ENCODE results near the gene POLR3GL. TPM values are rescaled to one million over a fixed set of nuclear protein-coding genes. Genes with fewer than 3 reads are reported as not detected.

Gene POLR3GL
- total RNA-seq, 1 experiment from 2014 or later, result 36.2 TPM

- no peak for DNase-seq (ENCODE audit: extremely low read depth, low read depth)
Measured at GRCh38 chr1:145990249-145990855, 25.9 kb downstream of the POLR3GL start.

DNA sequence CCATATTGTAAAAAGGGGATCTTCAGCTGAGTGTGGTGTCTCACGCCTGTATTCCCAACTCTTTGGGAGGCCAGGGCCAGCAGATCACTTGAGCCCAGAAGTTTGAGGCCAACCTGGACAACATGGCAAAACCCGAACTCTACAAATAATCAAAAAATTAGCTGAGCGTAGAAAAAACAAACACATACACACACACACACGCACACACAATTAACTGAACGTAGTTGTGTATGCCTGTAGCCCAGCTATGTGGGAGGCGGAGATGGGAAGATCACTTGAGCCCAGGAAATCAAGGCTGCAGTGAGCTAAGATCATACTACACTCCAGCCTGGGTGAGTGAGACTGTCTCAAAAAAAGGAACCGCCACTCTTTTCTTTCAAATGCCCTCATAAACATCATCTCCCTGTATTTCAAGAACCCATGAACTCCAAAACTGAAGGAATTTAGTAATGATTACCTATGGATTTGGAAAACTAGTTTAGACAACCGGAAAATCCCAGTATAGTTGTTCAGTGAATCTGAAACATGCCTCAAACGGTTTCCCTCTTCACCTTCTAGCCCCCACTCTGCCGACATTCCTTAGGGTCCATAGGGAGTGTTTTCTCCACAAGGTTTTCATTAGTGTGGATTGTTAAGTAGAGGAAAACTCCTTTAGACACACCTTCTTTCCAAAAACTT lies 27.4 kb downstream of the POLR3GL start:
- DNase-seq (ENCODE audit: extremely low read depth, low read depth), result no peak

DNA sequence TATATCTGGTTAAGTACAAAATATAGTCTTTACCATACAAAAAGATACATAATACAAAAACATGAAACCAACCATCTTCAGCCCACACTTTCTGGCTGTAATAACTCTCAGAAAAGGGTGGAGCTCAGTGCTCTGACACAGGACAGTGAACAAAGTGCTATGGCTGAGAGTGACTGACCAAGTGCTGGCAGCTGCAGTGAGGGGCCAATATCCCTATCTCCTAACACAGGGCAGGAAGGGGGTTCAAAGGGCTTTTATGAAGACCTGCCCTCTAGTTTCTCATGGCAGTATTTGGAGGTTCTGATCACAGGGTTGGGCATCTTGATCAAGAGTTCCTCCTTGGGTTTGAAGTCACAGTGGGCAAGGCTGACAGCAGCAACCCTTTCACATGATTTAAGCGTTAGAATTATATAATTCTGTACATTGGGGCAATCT lies 28.0 kb downstream of the POLR3GL start:
- no peak for DNase-seq (ENCODE audit: extremely low read depth, low read depth)

GRCh38 chr1:145992958-145993617 lies 28.6 kb downstream of the POLR3GL start:
- DNase-seq (ENCODE audit: extremely low read depth, low read depth), result no peak

GRCh38 chr1:145993618-145994390 lies 29.3 kb downstream of the POLR3GL start:
- DNase-seq (ENCODE audit: extremely low read depth, low read depth), result no peak

DNA sequence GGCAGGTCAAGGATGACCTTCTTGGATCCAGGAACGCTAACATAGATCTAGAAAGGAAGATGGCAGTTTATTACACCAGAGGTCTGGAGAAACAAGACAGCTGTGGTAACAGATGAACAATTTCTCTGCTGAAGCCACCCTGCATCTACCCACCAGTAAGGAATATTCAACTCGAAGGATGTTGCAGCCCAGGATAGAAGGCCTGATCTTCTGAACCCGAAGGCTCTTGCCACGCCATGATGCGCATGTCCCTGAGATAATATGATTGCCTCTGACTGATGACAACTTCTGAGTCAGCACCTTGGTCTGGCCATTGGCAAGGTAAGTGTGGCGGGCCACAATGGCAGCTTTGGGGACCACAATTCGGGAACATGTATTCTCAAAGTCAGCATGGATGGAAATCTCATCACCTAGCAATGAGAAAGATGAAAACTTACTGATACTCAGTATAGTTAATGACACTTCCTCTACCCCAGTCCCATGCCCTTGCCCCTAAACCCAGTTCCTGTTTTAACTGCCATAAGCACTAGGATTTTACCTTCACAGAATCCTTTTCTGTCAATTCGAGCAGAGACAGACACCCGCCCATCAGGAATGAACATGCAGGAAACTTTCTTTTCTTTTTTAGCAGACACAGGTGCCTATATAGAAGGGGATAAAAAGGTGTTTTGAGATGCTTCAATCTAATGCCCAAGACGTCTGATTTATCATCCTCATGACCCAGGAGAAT lies 30.1 kb downstream of the POLR3GL start:
- no peak for DNase-seq (ENCODE audit: extremely low read depth, low read depth)

DNA sequence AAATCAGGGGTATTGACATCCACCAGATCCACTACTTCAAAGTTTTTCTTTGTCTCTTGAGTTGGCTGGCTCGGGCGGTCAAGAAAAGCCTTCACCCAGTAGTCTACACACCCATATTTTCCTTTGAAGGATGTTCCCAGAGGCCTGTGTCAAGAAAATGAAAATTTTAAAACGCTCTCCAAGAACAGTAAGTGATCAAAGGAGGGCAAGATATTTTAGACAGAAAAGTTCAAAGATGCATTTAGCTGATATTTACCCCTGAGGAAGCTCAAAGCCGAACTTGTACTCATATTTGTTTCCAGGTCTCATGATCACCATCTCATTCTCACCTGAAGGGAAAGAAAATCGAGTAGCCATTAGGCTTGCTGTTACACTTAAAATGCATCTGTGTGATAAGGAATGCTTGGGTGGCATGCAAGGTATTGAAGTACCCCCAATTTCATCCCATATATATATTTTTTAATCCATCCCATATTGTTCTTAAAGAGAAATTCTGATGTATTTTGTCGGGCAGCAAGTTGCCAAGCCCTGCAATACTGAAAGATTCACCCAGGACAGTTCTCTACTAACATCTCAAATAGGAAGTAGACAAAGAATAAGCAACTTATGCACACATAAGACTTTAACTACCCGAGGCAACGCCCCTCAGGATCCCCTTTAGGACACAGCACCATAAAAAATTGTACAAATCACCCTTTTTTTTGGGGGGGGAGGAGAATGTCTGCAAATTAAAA lies 30.8 kb downstream of the POLR3GL start:
- no peak for DNase-seq (ENCODE audit: extremely low read depth, low read depth)

GRCh38 chr1:145995964-145996432 lies 31.5 kb downstream of the POLR3GL start:
- DNase-seq (ENCODE audit: extremely low read depth, low read depth), result no peak

DNA sequence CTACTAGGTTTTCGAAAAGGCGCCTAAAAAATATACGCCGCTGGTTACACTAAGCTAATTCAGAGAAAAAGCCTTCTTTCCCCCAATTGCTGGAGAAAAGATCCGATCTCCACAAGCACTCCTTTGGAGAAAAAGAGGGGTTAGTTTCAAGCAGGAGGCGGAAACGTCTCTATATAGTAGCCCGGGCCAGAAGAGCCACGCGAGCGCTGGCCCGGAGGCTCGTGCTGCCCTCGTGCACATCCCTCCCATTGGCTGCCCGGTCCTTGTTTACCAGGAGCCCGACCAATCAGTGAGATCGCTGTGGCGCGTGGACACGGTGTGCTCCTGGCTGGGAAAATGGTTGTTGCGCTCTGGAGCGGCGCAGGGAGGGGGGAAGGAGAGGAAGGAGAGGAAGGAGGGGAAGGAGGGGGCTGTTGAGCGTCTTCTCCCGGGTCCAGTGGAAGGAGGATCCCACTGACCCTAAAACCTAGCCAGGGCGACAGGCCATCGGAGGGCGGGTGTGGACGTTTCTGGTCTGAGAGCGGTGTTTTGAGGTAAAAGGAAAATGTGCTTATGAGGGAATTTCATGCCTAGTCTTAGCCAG lies 32.0 kb downstream of the POLR3GL start, which contains the start of gene TXNIP:
TXNIP (minus strand) TSS at position 147 of the 583 bp plus-strand sequence. CDS start 313 bp downstream, outside the sequence.
- peak; percentile 100 for DNase-seq (ENCODE audit: extremely low read depth, low read depth)

DNA sequence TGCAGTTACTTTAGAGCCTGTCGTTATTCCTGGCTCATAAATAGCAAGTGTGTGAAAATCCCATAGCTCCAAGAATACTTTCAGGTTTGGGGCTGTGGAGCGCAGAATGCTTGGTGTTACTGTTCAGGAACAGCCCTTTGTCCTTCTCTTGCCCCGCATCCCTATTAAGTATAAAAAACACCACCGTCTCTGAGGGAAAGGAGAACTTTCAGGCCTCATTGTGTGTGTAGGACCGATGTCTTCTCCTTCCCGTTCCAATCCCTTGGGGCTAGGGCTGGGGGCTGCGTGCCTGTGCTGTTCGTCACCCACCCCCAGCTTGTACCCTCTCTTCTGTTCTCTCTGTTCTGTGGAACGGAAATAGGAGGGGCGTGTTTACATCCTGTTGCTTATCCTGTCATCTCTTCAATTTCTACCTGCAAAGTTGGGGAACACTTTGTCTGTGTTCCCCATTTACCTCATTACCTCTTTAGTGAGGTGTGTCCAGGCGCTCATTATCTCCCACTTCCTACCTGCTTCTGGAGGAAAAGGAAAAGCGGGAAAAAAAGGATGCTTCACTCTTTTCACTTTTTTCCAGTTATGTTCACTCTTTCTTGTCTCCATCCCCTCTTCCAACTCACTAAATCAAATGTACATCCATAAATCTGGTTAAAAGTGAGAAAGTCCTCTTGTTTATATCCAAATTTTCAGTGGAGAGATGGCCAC lies 32.7 kb downstream of the POLR3GL start:
- DNase-seq (ENCODE audit: extremely low read depth, low read depth), result no peak

- DNase-seq (ENCODE audit: extremely low read depth, low read depth), result no peak
Measured at GRCh38 chr1:145997718-145998023, 33.2 kb downstream of the POLR3GL start.

GRCh38 chr1:145999321-146000024 lies 35.0 kb downstream of the POLR3GL start:
- no peak for DNase-seq (ENCODE audit: extremely low read depth, low read depth)

DNA sequence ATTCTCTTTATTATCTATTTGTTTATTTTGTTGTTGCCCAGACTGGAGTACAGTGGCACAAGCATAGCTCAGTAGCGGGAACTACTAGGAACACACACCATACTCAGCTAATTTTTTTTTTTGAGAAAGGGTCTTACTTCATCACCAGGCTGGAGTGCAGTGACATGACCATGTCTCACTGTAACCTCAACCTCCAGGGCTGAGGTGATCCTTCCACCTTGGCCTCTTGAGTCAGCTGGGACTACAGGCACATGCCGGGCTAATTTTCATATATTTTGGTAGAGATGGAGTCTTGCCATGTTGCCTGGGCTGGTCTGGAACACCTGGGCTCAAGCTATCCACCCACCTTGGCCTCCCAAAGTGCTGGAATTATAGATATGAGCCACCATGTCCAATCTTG lies 37.2 kb downstream of the POLR3GL start:
- DNase-seq (ENCODE audit: extremely low read depth, low read depth), result no peak

GRCh38 chr1:146007489-146008133 lies 43.1 kb downstream of the POLR3GL start:
- DNase-seq (ENCODE audit: extremely low read depth, low read depth), result no peak

DNA sequence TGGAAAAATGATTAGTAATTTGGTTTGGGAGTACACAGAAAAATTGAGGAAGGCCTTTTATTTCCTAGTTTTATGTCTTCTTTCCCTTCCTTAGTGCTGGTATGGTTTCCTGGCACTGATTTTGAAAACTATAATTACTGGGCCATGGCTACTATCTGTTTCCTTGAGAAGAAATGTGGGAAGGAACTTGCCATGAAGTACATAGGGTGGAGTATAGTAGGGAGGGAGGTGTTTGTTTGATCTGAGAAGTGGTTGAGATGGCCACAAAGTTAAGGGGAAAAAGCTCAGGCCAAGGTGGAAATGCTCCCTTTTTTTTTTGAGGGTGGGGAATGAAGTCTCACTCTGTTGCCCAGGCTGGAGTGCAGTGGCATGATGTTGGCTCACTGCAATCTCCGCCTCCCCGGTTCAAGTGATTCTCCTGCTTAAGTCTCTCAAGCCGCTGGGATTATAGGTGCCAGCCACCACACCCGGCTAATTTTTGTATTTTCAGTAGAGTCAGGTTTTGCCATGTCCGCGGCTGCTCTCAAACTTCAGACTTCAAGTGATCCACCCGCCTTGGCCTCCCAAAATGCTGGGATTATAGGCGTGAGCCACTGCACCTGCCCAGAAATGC lies 45.7 kb downstream of the POLR3GL start:
- DNase-seq (ENCODE audit: extremely low read depth, low read depth), result no peak

- peak; percentile 84 for DNase-seq (ENCODE audit: extremely low read depth, low read depth)
Measured at GRCh38 chr1:146012703-146013558, 48.4 kb downstream of the POLR3GL start.
